Left ventricle myocardium inferior (tissue), 1 donor: ENCODE measurements around the gene PAPOLG. TPM values are rescaled to one million over a fixed set of nuclear protein-coding genes. Genes with fewer than 3 reads are reported as not detected.

ENCODE experiments used
- DNase-seq: peaks from one replicate; pipeline ENCODE4 v3.0.0-alpha.2; 2020
- H3K27ac ChIP-seq: fragments of 200-600 bp; replicated peaks from 2 replicates; pipeline ENCODE4 v1.8.0; 2021
- H3K27me3 ChIP-seq: fragments of 200-600 bp; 2 replicates; pipeline ENCODE4 v1.8.0; 2021; ENCODE audit warnings: low read depth
- H3K36me3 ChIP-seq: fragments of 200-600 bp; 2 replicates; pipeline ENCODE4 v1.8.0; 2021
- H3K4me1 ChIP-seq: fragments of 200-600 bp; 2 replicates; pipeline ENCODE4 v1.8.0; 2021
- H3K4me3 ChIP-seq: fragments of 200-600 bp; 2 replicates; pipeline ENCODE4 v1.8.0; 2021; ENCODE audit warnings: mild to moderate bottlenecking, moderate library complexity
- H3K9me3 ChIP-seq: fragments of 200-600 bp; replicated peaks from 2 replicates; pipeline ENCODE4 v1.8.0; 2021
- CTCF ChIP-seq: fragments of 200-600 bp; IDR thresholded peaks from 2 replicates; pipeline ENCODE4 v1.8.0; 2021; ENCODE audit warnings: antibody characterized with exemption, mild to moderate bottlenecking, borderline replicate concordance
- intact Hi-C: fragments of 100-400 bp; cut with micrococcal nuclease; formaldehyde crosslinking; loops from one replicate; pipeline ENCODE4 v1.11.0; 2022
- total RNA-seq: library from RNA; stranded (reverse); fragmentation: NEBNext Ultra II Directional; extraction: Animal tissue kit (Norgen Biotek cat#: 25700); gene quantifications from one replicate; pipeline ENCODE4 v1.2.1, GENCODE V29; 2021
- donor health status: DM: no; HTN: yes; CAD: no; lungs with severe emphysema.

Gene PAPOLG
- total RNA-seq, 1 donor from 2014 or later = 6.9 TPM

GRCh38 chr2:60830991-60831390 is 74.9 kb downstream of the PAPOLG start:
- Histone ChIP-seq H3K9me3 (no peaks in the 10 kb centered on the region), H3K36me3 (no peaks in the 10 kb centered on the region), H3K4me3 (no peak overlapping the region), H3K27me3 (peaks cover 5% of the 10 kb centered on the region), H3K27ac (no peak overlapping the region), H3K4me1 (peaks cover 3% of the 10 kb centered on the region)
- DNase-seq = no peak
- intact Hi-C loops = no loop called here
- TF ChIP-seq CTCF = no peak

- no peaks in the 10 kb centered on the region for H3K36me3 ChIP-seq
- peaks cover 5% of the 10 kb centered on the region for H3K27me3 ChIP-seq
- intact Hi-C loops = no loop called here
- no peak for DNase-seq
- no peaks in the 10 kb centered on the region for H3K9me3 ChIP-seq
- H3K4me1 ChIP-seq = peaks cover 3% of the 10 kb centered on the region
- no peak overlapping the region for H3K27ac ChIP-seq
- no peak overlapping the region for H3K4me3 ChIP-seq
- no peak for TF ChIP-seq CTCF
Observed at GRCh38 chr2:60831921-60832320, 75.9 kb downstream of the PAPOLG start.

GRCh38 chr2:60832621-60833020 is 76.6 kb downstream of the PAPOLG start:
- DNase-seq = no peak
- no peak overlapping the region for H3K27ac ChIP-seq
- peaks cover 5% of the 10 kb centered on the region for H3K27me3 ChIP-seq
- no peak overlapping the region for H3K4me3 ChIP-seq
- peaks cover 3% of the 10 kb centered on the region for H3K4me1 ChIP-seq
- H3K36me3 ChIP-seq = no peaks in the 10 kb centered on the region
- TF ChIP-seq CTCF = no peak
- no peaks in the 10 kb centered on the region for H3K9me3 ChIP-seq
- intact Hi-C loops = no loop called here

- no peak for DNase-seq
- TF ChIP-seq CTCF = no peak
- Histone ChIP-seq H3K4me3 (no peak overlapping the region), H3K4me1 (peaks cover 3% of the 10 kb centered on the region), H3K9me3 (no peaks in the 10 kb centered on the region), H3K27me3 (peaks cover 5% of the 10 kb centered on the region), H3K36me3 (no peaks in the 10 kb centered on the region), H3K27ac (no peak overlapping the region)
- intact Hi-C loops = no loop called here
Observed at GRCh38 chr2:60834270-60834717, 78.2 kb downstream of the PAPOLG start.

- H3K4me3 ChIP-seq = no peak overlapping the region
- TF ChIP-seq CTCF = no peak
- no peak overlapping the region for H3K27ac ChIP-seq
- H3K9me3 ChIP-seq = no peaks in the 10 kb centered on the region
- no peaks in the 10 kb centered on the region for H3K36me3 ChIP-seq
- H3K27me3 ChIP-seq = peaks cover 5% of the 10 kb centered on the region
- intact Hi-C loops = no loop called here
- DNase-seq = no peak
- H3K4me1 ChIP-seq = peaks cover 3% of the 10 kb centered on the region
Observed at GRCh38 chr2:60836491-60836890, 80.4 kb downstream of the PAPOLG start.

GRCh38 chr2:60837123-60837522 is 81.1 kb downstream of the PAPOLG start:
- intact Hi-C loops = no loop called here
- Histone ChIP-seq H3K4me3 (no peak overlapping the region), H3K36me3 (no peaks in the 10 kb centered on the region), H3K9me3 (no peaks in the 10 kb centered on the region), H3K27ac (no peak overlapping the region), H3K4me1 (peaks cover 3% of the 10 kb centered on the region), H3K27me3 (peaks cover 5% of the 10 kb centered on the region)
- no peak for TF ChIP-seq CTCF
- no peak for DNase-seq
